SK-N-MC (cell line): ENCODE data around the gene WASL.

Experiments
- DNase-seq: peaks from one replicate; pipeline ENCODE4 v3.0.0-alpha.2; 2011; ENCODE audit warnings: low read depth, low spot score
- H3K27ac ChIP-seq: fragments of 200-600 bp; sonication (generic); 2 replicates; pipeline ENCODE4 v1.5.1; 2016; ENCODE audit warnings: mixed run types
- H3K36me3 ChIP-seq: fragments of 200-600 bp; sonication (generic); 2 replicates; pipeline ENCODE4 v1.6.1; 2017; ENCODE audit warnings: antibody characterized with exemption, low read length, mixed read lengths; ENCODE audit not compliant: insufficient read depth
- H3K4me3 ChIP-seq: fragments of 200-600 bp; sonication (generic); 2 replicates; pipeline ENCODE4 v1.5.1; 2016
- H3K9ac ChIP-seq: fragments of 200-600 bp; sonication (generic); 2 replicates; pipeline ENCODE4 v1.8.0; 2017; ENCODE audit warnings: mixed run types, mixed read lengths; ENCODE audit not compliant: insufficient read length
- H3K9me3 ChIP-seq: fragments of 200-600 bp; sonication (generic); 2 replicates; pipeline ENCODE4 v1.6.1; 2017; ENCODE audit warnings: low read depth, mild to moderate bottlenecking, antibody characterized with exemption, low read length, moderate library complexity, mixed read lengths
- EZH2 ChIP-seq: fragments of 200-600 bp; sonication (generic); IDR thresholded peaks from one replicate; pipeline ENCODE4 v1.6.1; 2017; ENCODE audit warnings: antibody characterized with exemption
- FOXP2 ChIP-seq: optimal IDR thresholded peaks from 2 replicates; pipeline ENCODE3; 2011; ENCODE audit warnings: mild to moderate bottlenecking, moderate library complexity; ENCODE audit not compliant: insufficient read depth; ENCODE audit errors: extremely low read length, control extremely low read depth
- POLR2AphosphoS5 ChIP-seq: IDR thresholded peaks from 2 replicates; pipeline ENCODE4 v1.6.1; 2012; ENCODE audit warnings: mild to moderate bottlenecking, low read depth, low read length, borderline replicate concordance

The WASL gene

GRCh38 chr7:123673752-123674398, 74.9 kb downstream of the WASL start:
- Histone ChIP-seq H3K27ac (no peak overlapping the region), H3K9ac (no peak overlapping the region), H3K36me3 (no peaks in the 10 kb centered on the region), H3K4me3 (no peak overlapping the region), H3K9me3 (no peaks in the 10 kb centered on the region)
- no peak for DNase-seq
- TF ChIP-seq FOXP2, result no peak
- TF ChIP-seq POLR2AphosphoS5, result no peak
- no peak for TF ChIP-seq EZH2

- Histone ChIP-seq H3K4me3 (no peak overlapping the region), H3K9ac (no peak overlapping the region), H3K27ac (no peak overlapping the region), H3K36me3 (no peaks in the 10 kb centered on the region), H3K9me3 (no peaks in the 10 kb centered on the region)
- TF ChIP-seq FOXP2 (no peak), EZH2 (no peak), POLR2AphosphoS5 (no peak)
- no peak for DNase-seq
Measured at GRCh38 chr7:123673137-123673732, 75.6 kb downstream of the WASL start.

DNA sequence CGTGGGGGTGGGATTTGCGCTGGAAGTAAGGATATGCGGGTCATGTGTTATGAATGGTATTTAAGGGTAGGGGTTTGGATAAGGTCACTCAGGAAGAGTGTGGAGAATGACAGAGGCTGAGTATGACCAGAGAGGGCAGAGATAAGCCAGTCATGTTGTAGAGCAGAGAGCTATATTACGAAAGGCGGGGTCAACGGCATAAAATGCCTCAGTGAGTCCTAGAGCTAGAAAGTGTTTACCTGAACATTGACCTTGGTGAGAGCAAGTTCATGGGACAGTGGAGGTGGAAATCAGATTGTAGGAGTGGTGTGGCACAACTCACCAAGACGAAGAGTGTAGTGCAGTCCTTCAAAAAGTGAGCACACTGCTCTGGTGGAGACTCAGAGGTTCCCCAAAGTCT, 79.3 kb downstream of the WASL start:
- no peak for DNase-seq
- H3K4me3 ChIP-seq, result no peak overlapping the region
- TF ChIP-seq POLR2AphosphoS5 (no peak), EZH2 (no peak), FOXP2 (no peak)
- no peak overlapping the region for H3K9ac ChIP-seq
- no peak overlapping the region for H3K27ac ChIP-seq
- H3K36me3 ChIP-seq, result no peaks in the 10 kb centered on the region
- H3K9me3 ChIP-seq, result no peaks in the 10 kb centered on the region

DNA sequence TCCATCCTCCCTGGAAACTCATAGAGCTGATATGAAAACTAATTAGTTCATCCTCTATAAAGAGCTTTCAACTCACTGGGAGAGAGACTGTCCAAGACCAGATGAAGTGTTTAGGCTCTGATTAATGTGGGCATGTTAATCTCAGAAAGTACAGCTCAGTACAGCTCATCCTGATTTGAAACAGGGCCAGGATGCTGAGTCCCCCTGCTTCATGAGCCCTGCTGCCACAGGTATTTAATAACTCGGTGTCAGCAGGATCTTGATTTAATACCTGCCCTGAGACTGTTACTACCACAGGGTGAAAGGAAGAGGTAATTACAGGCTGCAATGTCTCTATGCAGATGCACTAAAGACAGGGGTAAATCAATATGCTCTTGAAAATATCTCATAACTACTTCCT, 82.3 kb downstream of the WASL start:
- DNase-seq, result no peak
- no peak overlapping the region for H3K9ac ChIP-seq

GRCh38 chr7:123665896-123666295, 82.9 kb downstream of the WASL start:
- TF ChIP-seq EZH2 (no peak), POLR2AphosphoS5 (no peak), FOXP2 (no peak)
- DNase-seq, result no peak

More for the DNA sequence above, 82.3 kb downstream of the WASL start:
- Histone ChIP-seq H3K9me3 (no peaks in the 10 kb centered on the region), H3K36me3 (no peaks in the 10 kb centered on the region), H3K27ac (no peak overlapping the region), H3K4me3 (no peak overlapping the region)
- TF ChIP-seq POLR2AphosphoS5 (no peak), EZH2 (no peak), FOXP2 (no peak)

GRCh38 chr7:123665157-123665556, 83.6 kb downstream of the WASL start:
- Histone ChIP-seq H3K36me3 (no peaks in the 10 kb centered on the region), H3K9ac (no peak overlapping the region), H3K27ac (no peak overlapping the region), H3K9me3 (no peaks in the 10 kb centered on the region), H3K4me3 (no peak overlapping the region)
- no peak for DNase-seq
- TF ChIP-seq POLR2AphosphoS5 (no peak), EZH2 (no peak), FOXP2 (no peak)

More at GRCh38 chr7:123665896-123666295, 82.9 kb downstream of the WASL start:
- Histone ChIP-seq H3K9ac (no peak overlapping the region), H3K4me3 (no peak overlapping the region), H3K27ac (no peak overlapping the region), H3K9me3 (no peaks in the 10 kb centered on the region), H3K36me3 (no peaks in the 10 kb centered on the region)

DNA sequence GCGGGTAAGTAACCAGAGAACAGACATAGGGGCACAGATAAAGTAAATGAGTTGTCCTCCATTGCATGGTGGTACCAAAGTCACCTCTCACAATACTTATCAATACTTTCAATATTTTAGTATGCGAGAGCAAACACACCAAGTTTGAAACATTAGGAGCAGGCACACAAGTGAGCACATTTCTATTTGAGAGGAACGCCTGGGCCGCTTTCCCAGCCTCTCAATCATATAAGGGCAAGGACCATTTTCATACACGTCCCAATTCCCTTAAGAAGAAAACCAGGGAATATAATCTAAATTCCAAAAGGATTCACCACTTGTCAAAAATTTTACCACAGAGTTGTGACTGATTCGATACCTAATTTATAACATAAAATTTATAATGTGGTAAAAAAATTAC, 85.6 kb downstream of the WASL start:
- no peak overlapping the region for H3K27ac ChIP-seq
- no peak for DNase-seq
- no peaks in the 10 kb centered on the region for H3K9me3 ChIP-seq
- H3K9ac ChIP-seq, result no peak overlapping the region
- no peak overlapping the region for H3K4me3 ChIP-seq
- H3K36me3 ChIP-seq, result no peaks in the 10 kb centered on the region
- TF ChIP-seq FOXP2 (no peak), EZH2 (no peak), POLR2AphosphoS5 (no peak)

DNA sequence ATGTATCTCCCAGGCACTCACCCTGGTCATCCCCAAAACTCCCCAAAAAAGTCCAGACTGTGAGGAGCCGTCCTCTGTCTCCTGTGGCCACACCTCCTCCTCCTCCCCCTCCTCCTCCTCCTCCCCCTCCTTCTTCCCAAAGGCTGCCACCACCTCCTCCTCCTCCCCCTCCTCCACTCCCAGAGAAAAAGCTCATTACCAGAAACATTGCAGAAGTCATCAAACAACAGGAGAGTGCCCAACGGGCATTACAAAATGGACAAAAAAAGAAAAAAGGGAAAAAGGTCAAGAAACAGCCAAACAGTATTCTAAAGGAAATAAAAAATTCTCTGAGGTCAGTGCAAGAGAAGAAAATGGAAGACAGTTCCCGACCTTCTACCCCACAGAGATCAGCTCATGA, 86.0 kb downstream of the WASL start:
- TF ChIP-seq POLR2AphosphoS5 (no peak), EZH2 (no peak), FOXP2 (no peak)
- Histone ChIP-seq H3K9ac (no peak overlapping the region), H3K36me3 (no peaks in the 10 kb centered on the region), H3K27ac (no peak overlapping the region), H3K9me3 (no peaks in the 10 kb centered on the region), H3K4me3 (no peak overlapping the region)
- no peak for DNase-seq

- no peak for TF ChIP-seq EZH2
- no peak for TF ChIP-seq FOXP2
- TF ChIP-seq POLR2AphosphoS5, result no peak
- no peak overlapping the region for H3K27ac ChIP-seq
- no peak for DNase-seq
- no peak overlapping the region for H3K9ac ChIP-seq
- no peak overlapping the region for H3K4me3 ChIP-seq
- no peaks in the 10 kb centered on the region for H3K36me3 ChIP-seq
- H3K9me3 ChIP-seq, result no peaks in the 10 kb centered on the region
Measured at GRCh38 chr7:123662293-123662692, 86.5 kb downstream of the WASL start.
